Lung (tissue), 12 donors: Measurements from ENCODE around the gene RABGEF1. TPM values are rescaled to one million over a fixed set of nuclear protein-coding genes. Genes with fewer than 3 reads are reported as not detected.
"Not testable (repeated sequence)": the region's sequence is repeated elsewhere in the genome, so short reads cannot be mapped to it uniquely, and the experiment has no call there.

Experiments
- ATAC-seq: fragments of 200-7000 bp; cut with Tn5 transposase; one replicate; pipeline ENCODE4 v1.9.1; 2020; ENCODE audit warnings: moderate number of reproducible peaks; ENCODE audit not compliant: insufficient read depth, low FRiP score
- DNase-seq, 3 donors: peaks; one replicate each; pipeline ENCODE4 v3.0.0-alpha.2; 2013 to 2017
- H3K27ac ChIP-seq, 2 donors: one replicate each; pipeline ENCODE4 v1.5.1; 2013; ENCODE audit warnings: mild to moderate bottlenecking in 2 of 2, moderate library complexity in 2 of 2, control low read depth in 1 of 2, inconsistent platforms in 1 of 2, low read depth in 1 of 2, low read length in 1 of 2
- H3K27me3 ChIP-seq, 3 donors: one replicate each; pipeline ENCODE4 v1.5.1; 2013; ENCODE audit warnings: low read length in 2 of 3; ENCODE audit not compliant: control insufficient read depth in 3 of 3, insufficient read depth in 3 of 3
- H3K36me3 ChIP-seq, 4 donors: one replicate each; pipeline ENCODE4 v1.5.1; 2013; ENCODE audit warnings: low read length in 4 of 4, mild to moderate bottlenecking in 1 of 4, moderate library complexity in 1 of 4; ENCODE audit not compliant: control insufficient read depth in 4 of 4, insufficient read depth in 4 of 4
- H3K4me1 ChIP-seq, 5 donors: one replicate each; pipeline ENCODE4 v1.5.1; 2013; ENCODE audit warnings: low read length in 5 of 5, mild to moderate bottlenecking in 2 of 5, moderate library complexity in 1 of 5; ENCODE audit not compliant: control insufficient read depth in 5 of 5, insufficient read depth in 5 of 5
- H3K4me3 ChIP-seq: one replicate; pipeline ENCODE4 v1.5.1; 2013; ENCODE audit warnings: mild to moderate bottlenecking, control low read depth, moderate library complexity
- H3K9ac ChIP-seq, 2 donors: one replicate each; pipeline ENCODE4 v1.5.1; 2013; ENCODE audit warnings: low read length in 2 of 2, control low read depth in 1 of 2; ENCODE audit not compliant: insufficient read depth in 1 of 2
- H3K9me3 ChIP-seq, 4 donors: one replicate each; pipeline ENCODE4 v1.5.1; 2013; ENCODE audit warnings: low read length in 3 of 4, mild to moderate bottlenecking in 1 of 4, moderate library complexity in 1 of 4; ENCODE audit not compliant: control insufficient read depth in 4 of 4, insufficient read depth in 3 of 4
- WGBS, 2 donors: extraction: QIAGEN DNeasy Blood & Tissue Kit; methylation state at CpG; one replicate each; pipeline ENCODE4 v1.1.7; 2013; 5-methylcytosine and 5-hydroxymethylcytosine counted together
- polyA plus RNA-seq, 2 donors: library from polyadenylated mRNA; stranded (reverse); fragments of 200-250 nt; gene quantifications; one replicate each; pipeline ENCODE4 v1.2.1, GENCODE V29; 2013
- total RNA-seq, 2 donors: library from RNA; depleted of rRNA in 1 of 2; stranded (reverse); fragments of >200 nt in 1 of 2; gene quantifications; one replicate each; pipeline ENCODE4 v1.2.1, GENCODE V29; 2014 to 2021
- TF ChIP-seq, protein P1 (sequence below): IDR thresholded peaks from 2 replicates; pipeline ENCODE4 v1.5.1; 2012; ENCODE audit warnings: mild to moderate bottlenecking; ENCODE audit errors: control extremely low read depth, extremely low read depth
- donor health status: control.
- donor health status: control.
- donor health status: Bipolar disorder and iron deficiency.
- donor health status: healthy.
- donor health status: DM: yes; HTN: yes; CAD: no.

RABGEF1 gene
- total and polyA plus RNA-seq, 4 donors = 9.3 to 27.3 (median 18.9) TPM

DNA sequence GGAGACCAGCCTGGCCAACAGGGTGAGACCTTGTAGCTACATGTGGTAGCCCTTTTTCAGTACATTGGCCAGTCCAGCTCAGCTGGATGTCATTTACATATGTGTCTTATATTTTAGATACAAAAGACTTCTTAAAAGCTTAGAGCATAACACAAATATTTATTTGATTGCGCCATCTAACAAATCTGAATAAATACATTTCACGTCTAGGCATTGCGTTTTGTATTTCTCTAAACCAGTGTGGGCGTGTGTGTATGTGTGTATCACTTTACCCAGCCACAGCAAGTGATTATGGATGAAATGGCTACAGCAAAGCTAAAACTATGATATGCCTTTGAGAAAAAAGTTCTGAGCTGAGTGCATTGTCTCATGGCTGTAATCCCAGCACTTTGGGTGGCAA is 14.0 kb downstream of the RABGEF1 start:
- Histone ChIP-seq H3K4me3 (no peak overlapping the region), H3K9ac (no peak overlapping the region), H3K27me3 (no peaks in the 10 kb centered on the region), H3K9me3 (no peaks in the 10 kb centered on the region), H3K27ac (no peak overlapping the region), H3K4me1 (peaks cover 0 to 6% (median 0%) of the 10 kb centered on the region in 5 donors), H3K36me3 (peaks cover 0 to 5% (median 1%) of the 10 kb centered on the region in 4 donors)
- TF ChIP-seq, protein P1, sequence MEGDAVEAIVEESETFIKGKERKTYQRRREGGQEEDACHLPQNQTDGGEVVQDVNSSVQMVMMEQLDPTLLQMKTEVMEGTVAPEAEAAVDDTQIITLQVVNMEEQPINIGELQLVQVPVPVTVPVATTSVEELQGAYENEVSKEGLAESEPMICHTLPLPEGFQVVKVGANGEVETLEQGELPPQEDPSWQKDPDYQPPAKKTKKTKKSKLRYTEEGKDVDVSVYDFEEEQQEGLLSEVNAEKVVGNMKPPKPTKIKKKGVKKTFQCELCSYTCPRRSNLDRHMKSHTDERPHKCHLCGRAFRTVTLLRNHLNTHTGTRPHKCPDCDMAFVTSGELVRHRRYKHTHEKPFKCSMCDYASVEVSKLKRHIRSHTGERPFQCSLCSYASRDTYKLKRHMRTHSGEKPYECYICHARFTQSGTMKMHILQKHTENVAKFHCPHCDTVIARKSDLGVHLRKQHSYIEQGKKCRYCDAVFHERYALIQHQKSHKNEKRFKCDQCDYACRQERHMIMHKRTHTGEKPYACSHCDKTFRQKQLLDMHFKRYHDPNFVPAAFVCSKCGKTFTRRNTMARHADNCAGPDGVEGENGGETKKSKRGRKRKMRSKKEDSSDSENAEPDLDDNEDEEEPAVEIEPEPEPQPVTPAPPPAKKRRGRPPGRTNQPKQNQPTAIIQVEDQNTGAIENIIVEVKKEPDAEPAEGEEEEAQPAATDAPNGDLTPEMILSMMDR = no peak
- DNase-seq (no peak), ATAC-seq (no peak)
- WGBS, 2 donors = 90 to 91% methylated on average over 4 of the region's 4 CpGs

DNA sequence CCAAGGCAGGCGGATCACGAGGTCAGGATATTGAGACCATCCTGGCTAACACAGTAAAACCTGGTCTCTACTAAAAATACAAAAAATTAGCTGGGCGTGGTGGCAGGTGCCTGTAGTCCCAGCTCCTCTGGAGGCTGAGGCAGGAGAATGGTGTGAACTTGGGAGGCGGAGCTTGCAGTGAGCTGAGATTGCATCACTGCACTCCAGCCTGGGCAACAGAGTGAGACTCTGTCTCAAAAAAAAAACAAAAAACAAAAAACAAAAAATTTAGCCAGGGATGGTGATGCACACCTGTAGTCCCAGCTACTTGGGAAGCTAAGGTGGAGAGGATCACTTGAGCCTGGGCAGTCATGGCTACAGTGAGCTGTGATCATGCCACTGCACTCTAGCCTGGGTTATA is 14.5 kb downstream of the RABGEF1 start:
- H3K36me3 ChIP-seq, H3K9me3 ChIP-seq, H3K4me1 ChIP-seq, DNase-seq, H3K27me3 ChIP-seq, H3K9ac ChIP-seq, H3K4me3 ChIP-seq, ATAC-seq, H3K27ac ChIP-seq: not testable (repeated sequence)
- WGBS, 2 donors = 98 to 99% methylated on average over 4 of the region's 4 CpGs

DNA sequence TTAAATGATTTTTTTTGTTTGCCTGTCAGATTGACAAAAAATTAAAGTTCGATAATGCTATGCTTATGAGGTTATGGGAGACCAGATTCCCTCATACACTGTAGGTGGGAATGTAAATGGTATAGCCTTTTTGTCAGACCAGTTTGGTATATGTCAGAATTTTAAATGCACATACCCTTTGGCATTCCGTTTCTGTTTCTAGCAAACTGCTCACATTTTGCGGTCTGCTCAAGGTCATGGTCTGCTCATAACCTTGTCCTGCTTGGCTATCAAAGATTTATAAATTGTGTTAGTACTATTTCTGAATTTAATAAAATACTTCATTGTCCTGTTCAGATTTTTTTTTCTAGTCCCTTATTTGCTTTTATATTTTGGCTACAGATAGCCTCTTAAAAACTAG is 15.7 kb downstream of the RABGEF1 start:
- H3K4me3 ChIP-seq, H3K36me3 ChIP-seq, H3K27me3 ChIP-seq, ATAC-seq, H3K27ac ChIP-seq, H3K9ac ChIP-seq, H3K4me1 ChIP-seq, DNase-seq, H3K9me3 ChIP-seq: not testable (repeated sequence)
- WGBS, 2 donors = 84 to 89% methylated on average over 2 of the region's 3 CpGs

DNA sequence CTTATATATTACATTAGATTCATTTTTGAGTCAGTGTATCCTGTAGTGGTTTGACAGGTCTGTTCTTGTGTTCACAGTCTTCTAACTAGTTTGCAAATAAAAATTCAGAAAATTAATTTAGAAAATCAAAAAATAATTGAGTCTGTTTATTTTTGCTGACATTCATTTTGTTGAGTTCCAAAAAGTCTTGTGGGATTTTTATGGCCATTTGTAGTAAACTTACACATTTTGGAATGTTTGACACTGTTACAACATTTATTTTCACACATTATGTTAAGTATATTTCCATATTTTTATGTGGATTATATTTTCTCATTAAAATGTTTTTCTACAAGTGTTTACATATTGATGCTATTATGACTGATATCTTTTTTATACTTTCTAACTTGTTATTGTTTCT is 16.4 kb downstream of the RABGEF1 start:
- H3K4me1 ChIP-seq = peaks cover 0 to 6% (median 0%) of the 10 kb centered on the region in 5 donors
- H3K36me3 ChIP-seq = peaks cover 0 to 6% (median 1%) of the 10 kb centered on the region in 4 donors
- no peak overlapping the region for H3K9ac ChIP-seq
- no peak overlapping the region for H3K27ac ChIP-seq
- DNase-seq (no peak), ATAC-seq (no peak)
- H3K27me3 ChIP-seq = no peaks in the 10 kb centered on the region
- TF ChIP-seq, protein P1 = no peak
- no peak overlapping the region for H3K4me3 ChIP-seq
- no peaks in the 10 kb centered on the region for H3K9me3 ChIP-seq

DNA sequence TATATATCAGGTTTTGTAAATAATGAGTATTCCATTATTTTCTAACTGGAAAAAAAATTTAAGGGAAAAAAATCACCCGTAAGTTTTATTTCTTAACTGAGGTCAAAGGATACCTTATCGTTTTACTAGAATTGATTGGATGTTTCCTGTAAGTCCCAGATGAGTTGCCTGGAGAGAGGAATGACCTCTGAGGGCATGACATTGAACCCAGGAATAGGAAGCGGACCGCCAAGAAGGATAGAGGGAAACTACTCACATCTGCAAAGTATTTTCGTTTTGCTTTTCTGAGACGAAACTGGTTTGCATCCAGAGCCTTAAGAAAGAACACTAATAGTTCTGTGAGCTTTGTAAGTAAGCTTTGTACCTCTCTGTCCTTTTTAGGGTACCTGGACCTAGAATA is 17.4 kb downstream of the RABGEF1 start:
- ATAC-seq (no peak), DNase-seq (no peak)
- H3K9me3 ChIP-seq = no peaks in the 10 kb centered on the region
- H3K27ac ChIP-seq = no peak overlapping the region
- H3K4me1 ChIP-seq = peaks cover 0 to 6% (median 0%) of the 10 kb centered on the region in 5 donors
- no peaks in the 10 kb centered on the region for H3K27me3 ChIP-seq
- TF ChIP-seq, protein P1 = no peak
- H3K9ac ChIP-seq = no peak overlapping the region
- WGBS, 2 donors = 79 to 87% methylated on average over 6 of the region's 6 CpGs
- no peak overlapping the region for H3K4me3 ChIP-seq
- H3K36me3 ChIP-seq = peaks cover 0 to 6% (median 1%) of the 10 kb centered on the region in 4 donors
